Testis (tissue), 3 donors: ENCODE data around the gene RAB4B. TPM values are rescaled to one million over a fixed set of nuclear protein-coding genes. Genes with fewer than 3 reads are reported as not detected.

Experiments used
- DNase-seq: peaks from one replicate; pipeline ENCODE4 v3.0.0-alpha.2; 2019
- H3K27ac ChIP-seq, 2 donors: fragments of 200-600 bp; sonication (generic); one replicate each; pipeline ENCODE4 v1.5.1; 2019
- H3K27me3 ChIP-seq: fragments of 200-600 bp; sonication (generic); one replicate; pipeline ENCODE4 v1.5.1; 2019
- H3K36me3 ChIP-seq: fragments of 200-600 bp; sonication (generic); one replicate; pipeline ENCODE4 v1.5.1; 2017; ENCODE audit warnings: low read depth; ENCODE audit errors: missing control alignments
- H3K4me1 ChIP-seq: fragments of 200-600 bp; sonication (generic); one replicate; pipeline ENCODE4 v1.5.1; 2019
- H3K4me3 ChIP-seq, 2 donors: fragments of 200-600 bp; sonication (generic); one replicate each; pipeline ENCODE4 v1.5.1; 2017 to 2019
- H3K9me3 ChIP-seq: fragments of 200-600 bp; sonication (generic); one replicate; pipeline ENCODE4 v1.5.1; 2017
- CTCF ChIP-seq, 3 experiments: fragments of 450-650 bp in 2 of 3; fragments of 200-600 bp in 1 of 3; sonication (generic) in 1 of 3; IDR thresholded peaks; one replicate each; pipeline ENCODE4 v1.5.1; 2016 to 2019; ENCODE audit warnings: antibody characterized with exemption in 3 of 3, mild to moderate bottlenecking in 2 of 3, moderate library complexity in 1 of 3
- POLR2A ChIP-seq: fragments of 450-650 bp; IDR thresholded peaks from one replicate; pipeline ENCODE4 v1.6.1; 2017; ENCODE audit warnings: antibody characterized with exemption, mild to moderate bottlenecking, moderate library complexity
- WGBS, 2 donors: methylation state at CpG; one replicate each; pipeline ENCODE4 v1.1.5; 2018; 5-methylcytosine and 5-hydroxymethylcytosine counted together
- intact Hi-C: fragments of 100-400 bp; cut with DNase I; formaldehyde crosslinking; loops from one replicate; pipeline ENCODE4 v1.15.1; 2023; ENCODE audit warnings: low total_unique reads
- polyA plus RNA-seq: library from polyadenylated mRNA; stranded (reverse); fragments of 350-450 nt; fragmentation: Illumina TruSeq; extraction: RNeasy Lipid Tissue Mini Kit (QIAGEN cat#74804); gene quantifications from one replicate; pipeline ENCODE4 v1.2.3, GENCODE V29; 2014; ENCODE audit warnings: low read depth, low replicate concordance; ENCODE audit not compliant: insufficient read depth
- total RNA-seq, 2 donors: library from RNA; depleted of rRNA; stranded (reverse); fragments of >200 nt; gene quantifications; one replicate each; pipeline ENCODE4 v1.2.3, GENCODE V29; 2016

Gene RAB4B
- total and polyA plus RNA-seq, 3 donors from 2014 or later, result 44.7 to 49.3 (median 46.7) TPM

GRCh38 chr19:40785526-40785925 lies 7.5 kb downstream of the RAB4B start:
- Histone ChIP-seq H3K27ac (no peak overlapping the region), H3K4me3 (no peak overlapping the region), H3K27me3 (no peaks in the 10 kb centered on the region), H3K9me3 (no peaks in the 10 kb centered on the region), H3K4me1 (no peaks in the 10 kb centered on the region), H3K36me3 (no peaks in the 10 kb centered on the region)
- no peak for DNase-seq
- intact Hi-C loops, result no loop called here
- TF ChIP-seq CTCF (IDR thresholded peaks at IDR 0.05) (no peak), POLR2A (no peak)
- 50 to 86% methylated on average over 1 of the region's 1 CpG for WGBS, 2 donors

GRCh38 chr19:40786060-40787037 lies 8.3 kb downstream of the RAB4B start:
- Histone ChIP-seq H3K9me3 (no peaks in the 10 kb centered on the region), H3K4me1 (no peaks in the 10 kb centered on the region), H3K27ac (no peak overlapping the region), H3K27me3 (no peaks in the 10 kb centered on the region), H3K4me3 (no peak overlapping the region), H3K36me3 (no peaks in the 10 kb centered on the region)
- WGBS, 2 donors, result 84 to 87% methylated on average over 16 to 25 of the region's 25 CpGs
- TF ChIP-seq POLR2A (no peak), CTCF (IDR thresholded peaks at IDR 0.05) (no peak)
- no peak for DNase-seq
- intact Hi-C loops, result no loop called here

- DNase-seq, result no peak
- 82 to 90% methylated on average over 7 of the region's 7 CpGs for WGBS, 2 donors
- H3K27me3 ChIP-seq, result no peaks in the 10 kb centered on the region
- no peaks in the 10 kb centered on the region for H3K9me3 ChIP-seq
- no peaks in the 10 kb centered on the region for H3K4me1 ChIP-seq
- no peak overlapping the region for H3K4me3 ChIP-seq
- no peaks in the 10 kb centered on the region for H3K36me3 ChIP-seq
- intact Hi-C loops, result no loop called here
- H3K27ac ChIP-seq, result no peak overlapping the region
- TF ChIP-seq POLR2A (no peak), CTCF (IDR thresholded peaks at IDR 0.05) (no peak)
Observed at GRCh38 chr19:40791349-40791748, 13.3 kb downstream of the RAB4B start.

GRCh38 chr19:40791996-40792395 lies 13.9 kb downstream of the RAB4B start:
- no peak for TF ChIP-seq CTCF (IDR thresholded peaks at IDR 0.05)
- no peak for TF ChIP-seq POLR2A
- Histone ChIP-seq H3K4me3 (no peak overlapping the region), H3K9me3 (no peaks in the 10 kb centered on the region), H3K27ac (no peak overlapping the region), H3K4me1 (no peaks in the 10 kb centered on the region), H3K27me3 (no peaks in the 10 kb centered on the region), H3K36me3 (no peaks in the 10 kb centered on the region)
- no peak for DNase-seq
- WGBS, 2 donors, result 81 to 84% methylated on average over 3 of the region's 3 CpGs
- intact Hi-C loops, result no loop called here
